Spleen (tissue), 7 donors: Measurements from ENCODE around the gene APBB2.

Experiments used
- POLR2AphosphoS5 ChIP-seq, 3 donors: sonication (generic); formaldehyde crosslinking; IDR thresholded peaks; one replicate each; pipeline ENCODE4 v1.5.1; 2017; ENCODE audit warnings: antibody characterized with exemption in 3 of 3
- TF ChIP-seq, protein P1 (sequence below), 11 experiments: fragments of 200-600 bp in 7 of 11; fragments of 450-650 bp in 4 of 11; sonication (generic) in 4 of 11; IDR thresholded peaks in 8 of 11; conservative IDR thresholded peaks in 3 of 11; 1 replicate in 7 of 11; 2 replicates in 4 of 11; pipeline versions ENCODE4 v1.4.0 to v1.8.0; 2016 to 2021; ENCODE audit warnings: antibody characterized with exemption in 11 of 11, inconsistent platforms in 4 of 11, mild to moderate bottlenecking in 1 of 11
- donor health status: DM: no; HTN: no; CAD: no; lungs with moderate emphysema.
- donor health status: DM: no; HTN: no; CAD: no.
- donor health status: DM: no; HTN: no; CAD: no.

GRCh38 chr4:40857956-40858355 lies 356.4 kb downstream of the APBB2 start:
- TF ChIP-seq, protein P1, sequence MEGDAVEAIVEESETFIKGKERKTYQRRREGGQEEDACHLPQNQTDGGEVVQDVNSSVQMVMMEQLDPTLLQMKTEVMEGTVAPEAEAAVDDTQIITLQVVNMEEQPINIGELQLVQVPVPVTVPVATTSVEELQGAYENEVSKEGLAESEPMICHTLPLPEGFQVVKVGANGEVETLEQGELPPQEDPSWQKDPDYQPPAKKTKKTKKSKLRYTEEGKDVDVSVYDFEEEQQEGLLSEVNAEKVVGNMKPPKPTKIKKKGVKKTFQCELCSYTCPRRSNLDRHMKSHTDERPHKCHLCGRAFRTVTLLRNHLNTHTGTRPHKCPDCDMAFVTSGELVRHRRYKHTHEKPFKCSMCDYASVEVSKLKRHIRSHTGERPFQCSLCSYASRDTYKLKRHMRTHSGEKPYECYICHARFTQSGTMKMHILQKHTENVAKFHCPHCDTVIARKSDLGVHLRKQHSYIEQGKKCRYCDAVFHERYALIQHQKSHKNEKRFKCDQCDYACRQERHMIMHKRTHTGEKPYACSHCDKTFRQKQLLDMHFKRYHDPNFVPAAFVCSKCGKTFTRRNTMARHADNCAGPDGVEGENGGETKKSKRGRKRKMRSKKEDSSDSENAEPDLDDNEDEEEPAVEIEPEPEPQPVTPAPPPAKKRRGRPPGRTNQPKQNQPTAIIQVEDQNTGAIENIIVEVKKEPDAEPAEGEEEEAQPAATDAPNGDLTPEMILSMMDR (IDR thresholded peaks at IDR 0.05 in 8 of 11, conservative IDR thresholded peaks at IDR 0.05 in 3 of 11): no peak
- no peak for TF ChIP-seq POLR2AphosphoS5 (IDR thresholded peaks at IDR 0.05)
